Subcutaneous adipose tissue (tissue), 4 donors: ENCODE data around the gene TMOD4. TPM values are rescaled to one million over a fixed set of nuclear protein-coding genes. Genes with fewer than 3 reads are reported as not detected.

Source experiments
- CTCF ChIP-seq: fragments of 450-650 bp; IDR thresholded peaks from one replicate; pipeline ENCODE4 v1.5.1; 2016; ENCODE audit warnings: low read depth, mild to moderate bottlenecking, control low read depth, antibody characterized with exemption, moderate library complexity
- total RNA-seq, 4 donors: library from RNA; depleted of rRNA; stranded (reverse); fragments of >200 nt; gene quantifications; one replicate each; pipeline ENCODE4 v1.1.0, GENCODE V29; 2016

The TMOD4 gene
- total RNA-seq, 4 donors from 2014 or later = not detected

GRCh38 chr1:151133018-151133806 lies 42.6 kb downstream of the TMOD4 start:
- no peak for TF ChIP-seq CTCF

- TF ChIP-seq CTCF = no peak
These were observed 43.3 kb downstream of the TMOD4 start for GRCh38 chr1:151132335-151133017.

GRCh38 chr1:151131701-151132334 lies 44.0 kb downstream of the TMOD4 start:
- no peak for TF ChIP-seq CTCF

GRCh38 chr1:151130987-151131586 lies 44.7 kb downstream of the TMOD4 start:
- TF ChIP-seq CTCF = no peak

GRCh38 chr1:151128800-151129199 lies 47.0 kb downstream of the TMOD4 start:
- TF ChIP-seq CTCF = no peak

GRCh38 chr1:151124763-151125403 lies 50.9 kb downstream of the TMOD4 start:
- TF ChIP-seq CTCF = no peak

Other genes with a start within 250 kb of the TMOD4 start
- gene SETDB1, start 249.6 kb downstream of the TMOD4 start, total RNA-seq = 10 to 100 TPM; 32.3 to 41.4 (median 39.5) TPM
- 100 to 1,000 TPM in 3 of 4 donors, 10 to 100 TPM in 1; 67.4 to 140 (median 112) TPM for gene CERS2, start 201.1 kb downstream of the TMOD4 start, total RNA-seq
- 1 to 10 TPM in 1 of 4 donors, under 1 TPM in 1, not detected in 2; 0.68 to 1.3 TPM for gene ANXA9, start 193.7 kb downstream of the TMOD4 start, total RNA-seq
- 10 to 100 TPM in 3 of 4 donors, 1 to 10 TPM in 1; 8.5 to 31.4 (median 30.7) TPM for gene MINDY1, start 169.1 kb downstream of the TMOD4 start, total RNA-seq
- 10 to 100 TPM; 16.5 to 29.5 (median 17.8) TPM for gene PRUNE1, start 167.5 kb downstream of the TMOD4 start, total RNA-seq
- under 1 TPM in 3 of 4 donors, not detected in 1; 0.16 to 0.88 (median 0.34) TPM for gene BNIPL, start 139.4 kb downstream of the TMOD4 start, total RNA-seq
- gene C1orf56, start 128.2 kb downstream of the TMOD4 start, total RNA-seq = 1 to 10 TPM; 4.4 to 7.9 (median 5.5) TPM
- gene CDC42SE1, start 116.4 kb downstream of the TMOD4 start, total RNA-seq = 10 to 100 TPM; 44.5 to 55.4 (median 47.7) TPM
- 1 to 10 TPM in 1 of 4 donors, under 1 TPM in 3; 0.19 to 1.5 (median 0.45) TPM for gene MLLT11, start 115.6 kb downstream of the TMOD4 start, total RNA-seq
- gene GABPB2, start 105.2 kb downstream of the TMOD4 start, total RNA-seq = 10 to 100 TPM; 16.5 to 23.5 (median 20.6) TPM
- gene SEMA6C, start 29.4 kb downstream of the TMOD4 start, total RNA-seq = 10 to 100 TPM in 1 of 4 donors, 1 to 10 TPM in 3; 4.0 to 19.2 (median 5.3) TPM
- gene TNFAIP8L2, start 19.3 kb downstream of the TMOD4 start, total RNA-seq = 10 to 100 TPM in 2 of 4 donors, 1 to 10 TPM in 2; 5.7 to 30.9 (median 11.5) TPM
- 10 to 100 TPM; 10.1 to 15.0 (median 10.9) TPM for gene LYSMD1, start 10.1 kb downstream of the TMOD4 start, total RNA-seq
- 10 to 100 TPM; 20.3 to 34.6 (median 25.8) TPM for gene SCNM1, start 9.8 kb downstream of the TMOD4 start, total RNA-seq
- gene VPS72, start 14.2 kb upstream of the TMOD4 start, total RNA-seq = 10 to 100 TPM; 21.9 to 39.2 (median 26.5) TPM
- gene PIP5K1A, start 22.6 kb upstream of the TMOD4 start, total RNA-seq = 10 to 100 TPM; 29.7 to 70.9 (median 46.6) TPM
- 100 to 1,000 TPM; 113 to 200 (median 160) TPM for gene PSMD4, start 78.8 kb upstream of the TMOD4 start, total RNA-seq
- 10 to 100 TPM in 3 of 4 donors, 1 to 10 TPM in 1; 7.8 to 19.8 (median 17.7) TPM for gene ZNF687, start 106.3 kb upstream of the TMOD4 start, total RNA-seq
- gene PI4KB, start 151.4 kb upstream of the TMOD4 start, total RNA-seq = 10 to 100 TPM; 50.0 to 73.1 (median 56.0) TPM
- 10 to 100 TPM; 20.2 to 27.5 (median 22.8) TPM for gene RFX5, start 171.3 kb upstream of the TMOD4 start, total RNA-seq
- gene SELENBP1, start 196.7 kb upstream of the TMOD4 start, total RNA-seq = 100 to 1,000 TPM in 1 of 4 donors, 10 to 100 TPM in 3; 32.6 to 100 (median 54.7) TPM
- 100 to 1,000 TPM; 197 to 298 (median 246) TPM for gene PSMB4, start 223.6 kb upstream of the TMOD4 start, total RNA-seq